Activated B cell treated with CpG ODN at 0.5 μM for 24 hours (primary cell): ENCODE measurements around the gene PICALM. TPM values are rescaled to one million over a fixed set of nuclear protein-coding genes. Genes with fewer than 3 reads are reported as not detected.

ENCODE experiments used
- ATAC-seq: fragments of 200-7000 bp; cut with Tn5 transposase; one replicate; pipeline ENCODE4 v1.10.0; 2021; ENCODE audit warnings: low read depth, mild to moderate bottlenecking, moderate library complexity
- CTCF ChIA-PET: fragments of 350-600 bp; sonication (Branson Sonifier 250); formaldehyde crosslinking; loops from one replicate; lab custom pipeline; 2021; ENCODE audit warnings: antibody characterized with exemption; lab: Charles Lee
- POLR2A ChIA-PET: fragments of 350-600 bp; sonication (Branson Sonifier 250); formaldehyde crosslinking; loops from one replicate; lab custom pipeline; 2021; ENCODE audit warnings: antibody characterized with exemption; lab: Charles Lee
- DNase-seq: peaks from one replicate; pipeline ENCODE4 v3.0.0; 2022
- H3K27ac Mint-ChIP-seq: one replicate; pipeline ENCODE4 v1.8.0; 2020; ENCODE audit warnings: mixed read lengths
- H3K27me3 Mint-ChIP-seq: one replicate; pipeline ENCODE4 v1.8.0; 2021; ENCODE audit warnings: mixed read lengths
- H3K36me3 Mint-ChIP-seq: one replicate; pipeline ENCODE4 v1.8.0; 2021; ENCODE audit warnings: low read depth, mixed read lengths
- H3K4me1 Mint-ChIP-seq: one replicate; pipeline ENCODE4 v1.8.0; 2021; ENCODE audit warnings: mixed read lengths
- H3K4me3 Mint-ChIP-seq: one replicate; pipeline ENCODE4 v1.8.0; 2020; ENCODE audit warnings: mild to moderate bottlenecking, mixed read lengths
- H3K9me3 Mint-ChIP-seq: one replicate; pipeline ENCODE4 v1.8.0; 2020; ENCODE audit warnings: mixed read lengths
- intact Hi-C: fragments of 100-400 bp; cut with micrococcal nuclease; formaldehyde crosslinking; loops from one replicate; pipeline ENCODE4 v1.15.1; 2024
- total RNA-seq: library from RNA; stranded (reverse); gene quantifications from 2 replicates; pipeline ENCODE4 v1.2.3, GENCODE V29; 2022
- TF ChIP-seq, protein P1 (sequence below): fragments of 200-600 bp; IDR thresholded peaks from one replicate; pipeline ENCODE4 v1.8.0; 2022; ENCODE audit warnings: antibody characterized with exemption, mild to moderate bottlenecking

PICALM gene
- total RNA-seq, 1 donor from 2014 or later = 139 TPM

DNA sequence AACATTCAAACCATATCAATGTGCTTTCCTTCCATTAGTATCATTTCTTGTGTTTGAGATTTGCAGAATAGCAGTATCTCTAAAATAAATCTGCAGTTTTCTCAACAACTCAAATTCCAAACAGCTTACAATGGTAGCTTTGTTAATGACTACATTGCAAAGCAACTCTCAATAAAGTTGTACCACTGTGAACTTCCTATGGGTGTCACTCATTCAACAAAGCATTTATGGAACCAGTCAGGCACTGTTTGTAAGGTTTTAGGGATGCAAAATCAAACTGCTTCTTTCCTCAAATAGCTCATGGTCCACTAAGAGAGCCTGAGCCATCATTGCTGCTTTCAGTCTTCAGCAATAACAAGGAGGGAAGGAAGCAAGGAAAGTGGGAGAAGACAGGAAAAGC lies 122.7 kb downstream of the PICALM start:
- ChIA-PET POLR2A (no interaction called here), CTCF (no interaction called here)
- Mint-ChIP-seq H3K27ac (no peak overlapping the region), H3K9me3 (peaks cover 16% of the 10 kb centered on the region), H3K4me3 (no peak overlapping the region), H3K27me3 (no peaks in the 10 kb centered on the region), H3K36me3 (no peaks in the 10 kb centered on the region), H3K4me1 (no peaks in the 10 kb centered on the region)
- DNase-seq (no peak), ATAC-seq (no peak)
- TF ChIP-seq, protein P1, sequence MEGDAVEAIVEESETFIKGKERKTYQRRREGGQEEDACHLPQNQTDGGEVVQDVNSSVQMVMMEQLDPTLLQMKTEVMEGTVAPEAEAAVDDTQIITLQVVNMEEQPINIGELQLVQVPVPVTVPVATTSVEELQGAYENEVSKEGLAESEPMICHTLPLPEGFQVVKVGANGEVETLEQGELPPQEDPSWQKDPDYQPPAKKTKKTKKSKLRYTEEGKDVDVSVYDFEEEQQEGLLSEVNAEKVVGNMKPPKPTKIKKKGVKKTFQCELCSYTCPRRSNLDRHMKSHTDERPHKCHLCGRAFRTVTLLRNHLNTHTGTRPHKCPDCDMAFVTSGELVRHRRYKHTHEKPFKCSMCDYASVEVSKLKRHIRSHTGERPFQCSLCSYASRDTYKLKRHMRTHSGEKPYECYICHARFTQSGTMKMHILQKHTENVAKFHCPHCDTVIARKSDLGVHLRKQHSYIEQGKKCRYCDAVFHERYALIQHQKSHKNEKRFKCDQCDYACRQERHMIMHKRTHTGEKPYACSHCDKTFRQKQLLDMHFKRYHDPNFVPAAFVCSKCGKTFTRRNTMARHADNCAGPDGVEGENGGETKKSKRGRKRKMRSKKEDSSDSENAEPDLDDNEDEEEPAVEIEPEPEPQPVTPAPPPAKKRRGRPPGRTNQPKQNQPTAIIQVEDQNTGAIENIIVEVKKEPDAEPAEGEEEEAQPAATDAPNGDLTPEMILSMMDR = no peak
- intact Hi-C loops = no loop called here

DNA sequence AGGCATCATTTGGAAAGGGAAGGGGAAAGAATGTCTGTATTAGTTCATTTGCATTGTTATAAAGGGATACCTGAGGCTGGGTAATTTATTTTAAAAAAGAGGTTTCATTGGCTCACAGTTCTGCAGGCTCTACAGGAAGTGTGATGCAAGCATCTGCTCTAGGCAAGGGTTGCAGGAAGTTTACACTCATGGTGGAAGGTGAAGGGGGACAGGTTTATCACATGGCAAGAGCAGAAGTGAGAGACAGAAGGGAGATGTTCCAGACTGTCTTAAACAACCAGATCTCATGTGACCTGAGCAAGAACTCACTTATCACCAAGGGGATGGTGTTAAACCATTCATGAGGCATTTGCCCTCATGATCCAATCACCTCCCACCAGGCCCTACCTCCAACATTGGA lies 123.1 kb downstream of the PICALM start:
- H3K4me1 Mint-ChIP-seq = no peaks in the 10 kb centered on the region
- H3K9me3 Mint-ChIP-seq = peaks cover 14% of the 10 kb centered on the region
- POLR2A ChIA-PET = no interaction called here
- TF ChIP-seq, protein P1 = no peak
- CTCF ChIA-PET = no interaction called here
- ATAC-seq (no peak), DNase-seq (no peak)
- intact Hi-C loops = no loop called here
- no peaks in the 10 kb centered on the region for H3K27me3 Mint-ChIP-seq
- no peak overlapping the region for H3K27ac Mint-ChIP-seq
- H3K4me3 Mint-ChIP-seq = no peak overlapping the region
- H3K36me3 Mint-ChIP-seq = no peaks in the 10 kb centered on the region

DNA sequence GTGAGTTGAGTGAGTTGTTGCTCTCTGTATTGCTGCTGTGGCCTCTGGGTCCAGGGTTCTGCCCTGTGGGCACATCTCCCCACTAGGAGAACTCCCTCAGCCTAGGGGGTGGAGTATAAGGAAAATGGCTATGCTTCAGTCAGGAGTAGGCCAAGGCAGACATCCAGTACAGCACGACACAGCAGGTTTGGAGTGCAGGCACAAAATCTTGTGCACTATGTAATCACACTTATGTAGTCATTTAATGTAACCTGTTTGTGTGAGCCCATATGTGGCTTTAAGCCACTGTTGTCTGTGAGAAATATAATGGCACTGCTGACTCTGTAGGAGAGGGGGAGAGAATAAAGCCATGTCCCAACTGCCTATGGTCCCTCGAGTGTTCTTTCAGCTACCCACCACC lies 123.6 kb downstream of the PICALM start:
- TF ChIP-seq, protein P1 = no peak
- Mint-ChIP-seq H3K9me3 (peaks cover 14% of the 10 kb centered on the region), H3K4me1 (no peaks in the 10 kb centered on the region), H3K27me3 (no peaks in the 10 kb centered on the region), H3K36me3 (no peaks in the 10 kb centered on the region), H3K27ac (no peak overlapping the region), H3K4me3 (no peak overlapping the region)
- ATAC-seq (no peak), DNase-seq (no peak)
- ChIA-PET CTCF (no interaction called here), POLR2A (no interaction called here)
- intact Hi-C loops = no loop called here

DNA sequence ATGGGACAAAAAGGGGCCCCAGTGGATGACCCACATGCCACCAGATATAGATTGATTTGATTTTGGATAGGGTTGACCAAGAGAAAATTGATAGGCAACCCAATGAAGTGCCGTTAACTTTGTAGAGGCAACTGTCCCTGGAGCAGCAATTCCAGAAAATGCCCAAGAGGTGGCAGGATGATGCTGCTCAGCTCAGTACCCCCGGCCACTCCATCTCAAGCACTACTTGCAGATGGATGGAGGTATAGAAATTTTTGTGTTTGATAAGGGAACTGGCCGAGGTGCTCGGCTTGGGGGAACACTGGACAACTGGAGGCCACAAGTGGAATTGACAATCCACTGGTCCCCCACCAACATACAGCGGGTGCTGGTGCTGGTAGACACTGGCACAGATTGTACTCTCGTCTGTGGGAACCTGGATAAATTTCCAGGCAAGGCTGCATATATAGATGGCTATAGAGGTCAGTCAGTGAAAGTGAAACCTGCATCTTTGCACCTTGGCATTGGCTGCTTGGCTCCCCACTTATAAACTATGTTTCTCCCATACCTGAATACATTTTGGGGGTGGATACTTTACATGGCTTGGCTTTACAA lies 127.4 kb downstream of the PICALM start:
- no peak for DNase-seq
- Mint-ChIP-seq H3K27ac (no peak overlapping the region), H3K36me3 (no peaks in the 10 kb centered on the region), H3K4me3 (no peak overlapping the region), H3K27me3 (no peaks in the 10 kb centered on the region), H3K4me1 (no peaks in the 10 kb centered on the region), H3K9me3 (peaks cover 14% of the 10 kb centered on the region)
- TF ChIP-seq, protein P1 = no peak
- ATAC-seq = no peak
- ChIA-PET POLR2A (no interaction called here), CTCF (no interaction called here)
- intact Hi-C loops = loop anchor here (1.0 to 5.0 kb wide), 3 partner anchors 350 to 876 kb away; no protein-coding TSS in a partner anchor

DNA sequence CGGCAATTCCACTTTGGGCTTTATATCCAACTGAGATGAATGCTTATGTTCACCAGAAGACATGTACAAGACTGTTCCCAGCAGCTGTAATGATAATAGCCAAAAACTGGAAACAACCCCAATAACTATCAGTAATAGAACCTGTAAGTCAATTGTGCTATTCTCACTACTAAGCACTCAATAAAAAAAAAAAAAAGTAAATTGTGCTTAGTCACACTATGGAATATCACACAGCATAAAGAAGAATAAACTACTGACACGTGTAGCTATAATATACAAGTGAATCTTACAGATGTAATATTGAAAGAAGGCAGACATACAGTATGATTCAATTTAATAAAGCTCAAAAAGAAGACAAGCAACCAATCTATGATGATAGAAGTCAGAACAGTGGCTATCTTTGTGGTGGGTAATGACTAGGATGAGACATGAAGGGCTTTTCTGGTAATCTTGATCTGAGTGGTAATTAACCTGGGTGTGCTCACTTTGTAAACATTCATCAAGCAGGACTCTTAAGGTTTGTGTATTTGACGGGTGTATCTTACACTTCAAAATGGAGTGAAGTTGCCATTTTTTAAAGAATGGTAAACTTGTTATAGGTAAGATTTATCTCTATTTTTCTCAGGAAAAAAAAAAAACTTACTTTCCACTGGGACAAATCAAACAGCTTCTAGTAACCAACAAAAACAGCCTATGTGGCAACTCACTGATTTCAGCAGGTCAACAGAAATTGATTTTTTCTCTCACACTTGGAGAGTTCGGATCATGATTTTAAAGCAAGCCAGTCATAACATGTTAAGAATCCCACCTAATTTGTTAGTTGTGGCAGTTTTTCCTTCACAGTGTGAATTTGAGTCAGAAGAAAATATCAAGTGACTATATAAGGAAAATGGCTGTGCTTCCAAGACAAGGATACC lies 129.5 kb downstream of the PICALM start:
- Mint-ChIP-seq H3K4me3 (no peak overlapping the region), H3K27me3 (no peaks in the 10 kb centered on the region), H3K4me1 (no peaks in the 10 kb centered on the region), H3K27ac (no peak overlapping the region), H3K9me3 (no peaks in the 10 kb centered on the region), H3K36me3 (no peaks in the 10 kb centered on the region)
- DNase-seq (no peak), ATAC-seq (no peak)
- ChIA-PET POLR2A (no interaction called here), CTCF (no interaction called here)
- TF ChIP-seq, protein P1 = no peak
- intact Hi-C loops = loop anchor here (5.0 kb wide), 2 partner anchors 668 to 878 kb away; no protein-coding TSS in a partner anchor
